Fibroblast of skin of right biceps (primary cell): ENCODE measurements around the gene SLC1A1.

Experiments
- DNase-seq: peaks from one replicate; pipeline ENCODE4 v3.0.0-alpha.2; 2013

Gene SLC1A1

DNA sequence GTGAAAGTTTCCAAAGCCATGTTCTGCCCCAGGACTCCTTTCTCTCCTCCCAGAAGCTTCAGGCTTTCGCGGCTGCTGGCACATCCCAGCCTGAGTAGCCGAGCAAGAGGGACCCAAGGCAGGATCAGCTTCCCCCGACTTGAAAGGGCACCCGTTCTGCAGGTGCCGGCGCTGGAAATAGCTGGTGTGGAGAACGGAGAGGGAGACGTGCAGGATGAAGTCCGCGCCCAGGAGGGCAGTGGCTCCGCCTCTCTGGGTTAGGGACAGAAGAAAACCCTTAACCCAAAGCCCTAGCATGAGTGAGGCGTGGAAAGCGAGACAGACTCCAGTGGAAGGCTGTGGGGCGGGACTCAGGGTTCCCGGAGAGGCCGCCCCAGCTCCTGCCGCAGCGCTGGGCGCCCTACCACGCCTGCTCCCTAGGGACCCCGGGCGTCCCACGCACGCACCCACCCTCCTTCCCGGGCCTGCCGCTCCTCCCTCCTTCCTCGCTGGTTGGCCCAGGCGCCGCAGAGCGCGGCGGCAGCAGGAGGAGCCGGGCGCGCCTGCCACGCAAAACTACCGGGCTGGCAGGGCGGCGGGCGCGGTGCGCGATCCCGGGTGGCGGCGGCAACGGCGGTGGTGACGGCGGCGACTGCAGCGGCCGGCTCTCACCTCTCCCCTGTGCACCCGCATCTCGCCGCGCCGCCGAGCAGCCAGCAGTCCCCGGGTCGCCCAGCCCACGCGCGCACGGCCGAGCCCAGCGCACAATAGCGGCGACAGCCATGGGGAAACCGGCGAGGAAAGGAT lies at the start of gene SLC1A1:
Gene SLC1A1, plus strand, starts transcription at position 550 of the 786 bp plus-strand sequence. Its CDS starts 212 bp downstream, at position 762.
- peak; percentile 35 for DNase-seq

DNA sequence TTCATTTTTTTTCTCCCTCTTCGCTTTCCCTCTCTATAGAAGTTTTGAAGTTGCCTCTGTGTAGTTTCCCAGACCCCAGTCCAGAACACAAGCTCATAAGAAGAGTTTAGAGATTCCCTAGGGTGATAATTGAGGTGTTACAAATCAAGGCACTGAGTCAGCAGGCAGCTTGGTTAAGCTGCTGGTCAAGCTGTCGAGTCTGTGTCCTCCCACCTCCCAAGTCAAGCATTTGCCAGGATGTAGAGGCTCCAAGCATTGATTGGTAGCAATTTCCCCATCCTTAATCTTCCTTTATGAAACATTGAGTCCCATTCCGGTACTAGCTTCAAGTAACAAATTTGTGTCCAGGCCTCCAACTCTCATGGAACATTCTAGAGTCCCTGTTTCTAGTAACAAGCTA lies 47.5 kb upstream of the SLC1A1 start:
- DNase-seq, result no peak

DNA sequence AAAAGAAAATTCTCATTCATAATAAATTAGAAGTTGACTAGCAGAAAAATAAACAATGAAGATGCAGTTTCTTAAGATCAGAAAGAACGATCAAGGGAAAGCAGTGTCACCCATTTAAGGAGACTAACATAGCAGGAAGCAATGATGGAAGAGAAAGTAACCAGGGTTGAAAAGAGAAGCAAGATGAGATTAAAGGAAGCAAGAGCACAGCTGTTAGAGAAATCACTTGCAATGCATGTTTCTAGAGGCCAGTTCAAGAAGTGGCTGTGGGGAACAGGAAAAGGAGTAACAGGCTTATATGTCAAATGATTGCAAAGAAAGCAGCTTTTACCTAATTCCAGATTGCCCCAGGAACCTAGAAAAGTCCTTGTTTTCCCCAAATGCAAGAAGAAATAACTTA lies 46.8 kb upstream of the SLC1A1 start:
- DNase-seq, result no peak

GRCh38 chr9:4461437-4461836 lies 28.8 kb upstream of the SLC1A1 start:
- DNase-seq, result no peak

- DNase-seq, result no peak
Observed at GRCh38 chr9:4463824-4464223, 26.4 kb upstream of the SLC1A1 start.

DNA sequence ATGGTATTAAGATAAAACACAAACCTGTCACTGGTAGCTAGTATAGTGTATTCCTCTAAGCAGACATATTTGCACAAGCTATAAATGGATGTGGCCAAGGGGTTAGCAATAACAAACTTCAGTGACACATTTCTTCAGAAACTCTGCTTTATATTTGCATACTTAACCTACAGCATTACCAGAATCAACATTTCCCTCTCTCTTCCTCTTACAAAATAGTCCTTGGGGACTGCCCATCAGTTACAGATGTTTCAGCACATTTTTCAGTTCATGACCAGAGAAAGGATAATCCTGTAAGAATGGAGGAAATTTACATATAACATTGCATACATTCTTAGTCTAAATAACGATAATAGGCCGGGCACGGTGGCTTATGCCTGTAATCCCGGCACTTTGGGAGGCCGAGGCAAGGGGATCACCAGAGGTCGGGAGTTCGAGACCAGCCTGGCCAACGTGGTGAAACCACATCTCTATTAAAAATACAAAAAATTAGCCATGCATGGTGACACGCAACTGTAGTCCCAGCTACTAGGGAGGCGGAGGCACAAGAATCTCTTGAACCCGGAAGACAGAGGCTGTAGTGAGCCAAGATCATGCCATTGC lies 25.3 kb upstream of the SLC1A1 start:
- no peak for DNase-seq

GRCh38 chr9:4465910-4466309 lies 24.4 kb upstream of the SLC1A1 start:
- no peak for DNase-seq

DNA sequence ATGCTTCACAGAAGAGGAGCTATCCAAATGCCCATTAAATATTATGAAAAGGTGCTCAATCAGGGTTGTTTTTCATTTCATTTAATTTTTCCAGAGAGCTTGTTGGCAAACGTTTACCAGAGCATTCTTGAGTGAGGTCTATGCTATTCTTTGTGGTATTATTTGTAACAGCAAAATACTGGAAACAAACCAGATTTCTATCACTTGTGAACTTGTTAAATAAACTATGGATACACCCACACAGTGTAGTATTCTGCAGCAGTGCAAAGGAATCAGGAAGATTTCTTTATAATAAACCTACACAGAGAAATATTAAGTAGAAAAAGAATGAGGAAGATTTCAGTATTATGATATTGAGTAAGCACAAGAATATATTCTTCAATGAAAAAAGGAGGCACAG lies 15.0 kb upstream of the SLC1A1 start:
- DNase-seq, result no peak

GRCh38 chr9:4486176-4486575 lies 4.1 kb upstream of the SLC1A1 start:
- DNase-seq, result no peak

DNA sequence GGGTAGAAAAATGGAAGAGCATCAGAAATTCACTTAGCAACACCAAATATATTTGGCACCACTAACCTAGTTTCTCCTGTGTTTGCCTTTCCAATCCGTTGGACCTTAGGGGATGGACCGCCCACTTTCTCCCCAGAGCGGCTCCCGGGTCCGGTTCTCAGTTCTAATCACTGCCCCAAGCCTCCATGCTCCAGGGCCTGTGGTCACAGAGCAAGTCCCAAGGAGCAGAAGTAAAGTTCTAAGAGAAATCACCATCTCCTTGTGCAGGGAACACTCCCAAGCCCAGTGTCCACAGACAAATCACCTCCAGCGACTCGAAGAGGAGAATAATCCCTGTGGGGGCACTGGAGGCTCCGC lies 728 bp upstream of the SLC1A1 start:
- no peak for DNase-seq

GRCh38 chr9:4490705-4491625 lies 697 bp downstream of the SLC1A1 start:
- DNase-seq, result no peak

- DNase-seq, result no peak
Observed at GRCh38 chr9:4491626-4491975, 1.3 kb downstream of the SLC1A1 start.

GRCh38 chr9:4494332-4494731 lies 4.1 kb downstream of the SLC1A1 start:
- no peak for DNase-seq

DNA sequence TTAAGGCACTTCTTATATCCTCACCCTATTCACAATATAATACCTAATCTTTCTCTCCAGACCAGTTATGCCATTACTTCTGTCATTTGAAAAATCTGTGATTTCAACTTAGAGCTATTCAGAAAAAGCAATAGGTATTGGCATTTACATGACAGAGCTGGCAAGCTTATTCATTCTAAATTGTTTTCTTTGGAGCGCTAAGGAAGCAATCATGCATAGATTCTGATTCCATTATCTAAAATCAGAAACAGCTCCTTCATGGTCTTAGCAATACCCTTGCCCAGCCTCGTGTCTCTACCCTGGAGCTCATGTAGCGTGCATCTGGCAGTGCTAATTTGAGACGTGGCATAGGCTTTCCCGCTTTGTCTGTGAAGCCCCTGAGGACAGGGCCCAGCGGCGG lies 4.5 kb downstream of the SLC1A1 start:
- DNase-seq, result no peak

DNA sequence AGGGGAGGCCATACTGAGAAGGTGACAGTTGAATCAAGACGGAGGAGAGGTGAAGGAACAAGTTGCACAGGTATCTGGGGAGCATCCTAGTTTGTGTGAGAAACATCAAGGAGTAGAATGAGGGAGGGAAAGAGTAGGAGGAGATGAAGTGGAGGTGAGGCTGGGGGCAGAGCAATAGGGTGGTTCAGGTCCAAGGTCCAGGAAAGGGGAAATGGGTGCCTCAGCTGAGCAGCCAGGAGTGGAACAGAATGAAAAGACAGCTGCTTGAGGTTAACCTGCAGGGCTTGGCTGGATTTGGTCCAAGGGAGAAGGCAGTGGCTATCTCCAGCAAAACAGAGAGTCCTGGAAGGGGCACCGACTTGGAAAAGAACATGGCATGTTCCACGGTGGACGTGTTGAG lies 5.3 kb downstream of the SLC1A1 start:
- DNase-seq, result no peak

DNA sequence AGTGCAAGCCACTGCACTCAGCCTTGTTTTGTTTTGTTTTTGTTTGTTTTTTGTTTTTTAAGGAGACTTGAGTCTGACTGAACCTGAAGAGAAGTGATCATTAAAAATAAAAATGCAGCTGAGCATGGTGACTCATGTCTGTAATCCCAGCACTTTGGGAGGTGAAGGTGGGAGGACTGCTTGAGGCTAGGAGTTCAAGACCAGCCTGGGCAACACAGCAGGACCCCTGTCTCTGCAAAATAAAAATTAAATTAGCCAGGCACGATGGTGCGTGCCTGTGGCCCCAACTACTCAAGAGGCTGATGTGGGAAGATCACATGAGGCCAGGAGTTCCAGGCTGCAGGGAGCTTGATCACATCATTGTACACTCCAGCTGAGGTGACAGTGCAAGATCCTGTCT lies 6.2 kb downstream of the SLC1A1 start:
- no peak for DNase-seq

DNA sequence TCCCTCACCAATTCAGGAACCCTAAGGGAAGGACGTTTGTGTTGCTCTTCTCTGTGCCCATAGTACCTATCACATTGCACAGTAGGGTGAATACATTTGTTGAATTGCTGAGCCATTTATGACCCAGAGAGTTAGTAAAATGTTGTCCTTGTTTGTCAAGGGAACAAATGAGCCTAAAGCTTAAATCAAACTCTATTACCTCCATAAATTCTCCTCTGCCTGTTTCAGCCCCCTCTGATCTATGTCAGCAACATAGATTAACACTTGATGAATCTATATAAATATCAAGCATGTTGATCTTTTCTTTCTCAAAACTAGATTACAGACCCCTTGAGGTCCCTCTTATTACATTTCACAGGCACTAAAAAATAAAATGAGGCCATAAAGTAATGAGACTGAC lies 7.1 kb downstream of the SLC1A1 start:
- no peak for DNase-seq

DNA sequence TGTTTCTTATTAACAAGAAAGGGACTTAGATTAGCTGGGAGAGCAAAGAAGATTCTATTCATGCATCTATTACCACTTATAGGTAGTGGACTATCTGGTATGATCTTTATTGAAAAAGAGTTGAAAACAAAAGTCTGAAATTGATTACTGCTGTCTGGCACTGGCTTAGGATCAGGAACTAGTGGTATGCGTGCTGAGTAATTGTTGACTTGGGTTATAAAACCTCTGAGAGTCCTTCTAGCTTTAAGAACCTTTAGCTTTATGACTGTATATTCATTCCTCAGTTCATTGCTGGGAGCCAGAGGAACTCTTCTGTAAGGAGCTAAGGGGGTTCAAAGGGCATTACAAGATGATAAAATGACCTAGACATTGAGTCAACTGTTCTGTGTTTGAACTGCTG lies 7.6 kb downstream of the SLC1A1 start:
- DNase-seq, result peak; percentile 53

DNA sequence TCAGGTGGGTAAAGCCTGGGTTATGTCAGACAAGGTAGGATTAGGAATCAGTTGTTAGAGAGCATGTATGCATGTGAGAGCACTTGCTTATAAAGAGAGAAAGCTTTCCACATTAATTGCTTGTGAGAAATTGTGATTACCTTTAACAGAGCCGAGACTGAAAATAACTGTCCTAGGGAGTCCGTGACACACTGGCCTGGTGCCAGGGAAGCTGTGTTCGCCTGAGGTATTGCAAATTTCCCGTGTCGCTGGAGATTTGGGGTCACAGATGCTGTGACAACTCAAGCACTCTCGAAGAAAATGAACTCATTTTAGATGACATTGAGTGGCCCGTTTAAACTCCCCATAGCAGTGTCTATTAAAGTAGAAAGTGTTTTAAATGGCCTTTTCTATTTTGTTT lies 9.6 kb downstream of the SLC1A1 start:
- no peak for DNase-seq

- DNase-seq, result no peak
Observed at GRCh38 chr9:4501147-4501507, 10.9 kb downstream of the SLC1A1 start.

GRCh38 chr9:4502444-4502843 lies 12.2 kb downstream of the SLC1A1 start:
- DNase-seq, result no peak

DNA sequence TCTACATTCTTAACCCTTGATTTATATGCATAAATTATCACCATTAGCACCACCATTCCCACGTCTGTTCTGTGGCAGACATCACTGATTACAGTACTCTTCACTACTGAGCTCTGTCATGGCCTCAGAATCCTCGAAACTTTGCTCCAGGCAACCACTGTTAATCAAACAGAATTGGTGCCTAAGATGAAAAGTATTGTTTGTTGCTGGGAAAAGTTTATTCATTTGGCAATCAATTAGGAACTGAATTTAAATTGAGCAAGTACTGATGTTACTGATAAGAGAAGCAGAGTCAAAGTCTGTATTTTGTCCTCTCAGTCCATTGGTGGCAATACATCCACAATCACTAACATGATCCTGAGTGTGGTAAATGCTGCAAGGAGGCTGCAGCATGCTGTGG lies 12.8 kb downstream of the SLC1A1 start:
- DNase-seq, result no peak

DNA sequence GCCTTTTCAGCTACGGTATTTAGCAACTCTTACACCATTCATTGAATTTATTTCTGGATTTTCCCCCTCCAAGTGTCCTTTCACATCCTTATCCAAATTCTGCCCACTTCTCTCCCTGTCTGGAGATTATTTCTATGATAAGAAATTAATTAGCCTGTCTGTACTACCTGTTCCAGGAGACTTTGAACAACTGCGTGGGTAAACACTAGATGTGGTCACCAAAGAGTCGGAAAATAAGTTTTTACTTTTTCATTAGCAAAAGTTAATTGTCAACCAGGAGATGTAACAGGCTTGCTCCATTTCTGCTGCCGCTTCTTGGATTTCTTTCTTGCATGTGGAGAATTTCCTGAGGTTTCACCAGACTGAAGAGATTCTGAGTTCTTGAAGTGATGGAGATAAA lies 14.0 kb downstream of the SLC1A1 start:
- DNase-seq, result no peak

DNA sequence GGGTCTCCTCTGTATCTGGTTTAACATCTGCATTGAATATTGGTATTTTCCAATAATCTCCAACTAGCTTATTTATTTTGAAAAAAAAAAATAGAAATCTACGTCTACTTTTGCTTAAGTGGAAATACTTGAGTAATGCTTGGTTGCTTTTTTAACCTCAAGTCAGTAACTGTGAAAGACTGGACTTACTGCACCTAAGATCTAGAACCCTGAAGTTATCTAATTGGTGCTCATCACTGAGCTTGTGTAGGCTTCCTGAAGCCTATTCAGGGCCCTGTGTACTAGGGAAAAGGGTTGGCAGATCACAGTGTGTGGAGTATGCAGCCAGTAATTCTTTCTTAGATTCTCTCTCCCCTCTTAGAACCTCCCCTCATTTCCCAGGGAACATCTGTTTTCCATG lies 16.2 kb downstream of the SLC1A1 start:
- no peak for DNase-seq
